GM12875 (cell line): ENCODE data around the gene SORCS1.

Experiments
- H3K4me3 ChIP-seq: one replicate; pipeline ENCODE4 v1.5.1; 2011; ENCODE audit warnings: low read depth, low read length, control low read depth
- TF ChIP-seq, protein P1 (sequence below): IDR thresholded peaks from 2 replicates; pipeline ENCODE4 v1.5.1; 2011; ENCODE audit warnings: low read depth, mild to moderate bottlenecking, control low read depth, inconsistent platforms, low read length, moderate library complexity, borderline replicate concordance; ENCODE audit not compliant: insufficient read depth

Gene SORCS1

GRCh38 chr10:106978756-106979155 is 185.8 kb downstream of the SORCS1 start:
- TF ChIP-seq, protein P1, sequence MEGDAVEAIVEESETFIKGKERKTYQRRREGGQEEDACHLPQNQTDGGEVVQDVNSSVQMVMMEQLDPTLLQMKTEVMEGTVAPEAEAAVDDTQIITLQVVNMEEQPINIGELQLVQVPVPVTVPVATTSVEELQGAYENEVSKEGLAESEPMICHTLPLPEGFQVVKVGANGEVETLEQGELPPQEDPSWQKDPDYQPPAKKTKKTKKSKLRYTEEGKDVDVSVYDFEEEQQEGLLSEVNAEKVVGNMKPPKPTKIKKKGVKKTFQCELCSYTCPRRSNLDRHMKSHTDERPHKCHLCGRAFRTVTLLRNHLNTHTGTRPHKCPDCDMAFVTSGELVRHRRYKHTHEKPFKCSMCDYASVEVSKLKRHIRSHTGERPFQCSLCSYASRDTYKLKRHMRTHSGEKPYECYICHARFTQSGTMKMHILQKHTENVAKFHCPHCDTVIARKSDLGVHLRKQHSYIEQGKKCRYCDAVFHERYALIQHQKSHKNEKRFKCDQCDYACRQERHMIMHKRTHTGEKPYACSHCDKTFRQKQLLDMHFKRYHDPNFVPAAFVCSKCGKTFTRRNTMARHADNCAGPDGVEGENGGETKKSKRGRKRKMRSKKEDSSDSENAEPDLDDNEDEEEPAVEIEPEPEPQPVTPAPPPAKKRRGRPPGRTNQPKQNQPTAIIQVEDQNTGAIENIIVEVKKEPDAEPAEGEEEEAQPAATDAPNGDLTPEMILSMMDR = no peak
- no peak overlapping the region for H3K4me3 ChIP-seq

DNA sequence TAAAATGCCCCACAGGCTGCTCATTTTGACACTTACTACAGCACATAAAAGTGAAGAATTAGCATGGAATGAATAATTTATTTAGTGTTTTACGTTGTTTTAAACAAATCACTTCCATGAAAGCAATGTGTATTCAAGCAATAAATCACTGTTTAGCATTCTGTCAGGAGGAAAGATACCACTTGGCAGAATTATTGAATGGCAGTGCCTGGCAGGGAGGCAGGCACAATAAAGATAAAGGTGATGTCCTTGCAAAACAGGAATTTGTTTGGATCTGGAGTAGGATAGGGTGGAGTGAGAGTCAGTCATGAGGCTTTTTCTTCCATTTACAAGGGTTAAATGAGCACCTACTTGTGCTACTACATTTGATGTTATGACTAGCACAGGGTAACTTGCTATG is 190.8 kb downstream of the SORCS1 start:
- TF ChIP-seq, protein P1 = no peak
- no peak overlapping the region for H3K4me3 ChIP-seq

DNA sequence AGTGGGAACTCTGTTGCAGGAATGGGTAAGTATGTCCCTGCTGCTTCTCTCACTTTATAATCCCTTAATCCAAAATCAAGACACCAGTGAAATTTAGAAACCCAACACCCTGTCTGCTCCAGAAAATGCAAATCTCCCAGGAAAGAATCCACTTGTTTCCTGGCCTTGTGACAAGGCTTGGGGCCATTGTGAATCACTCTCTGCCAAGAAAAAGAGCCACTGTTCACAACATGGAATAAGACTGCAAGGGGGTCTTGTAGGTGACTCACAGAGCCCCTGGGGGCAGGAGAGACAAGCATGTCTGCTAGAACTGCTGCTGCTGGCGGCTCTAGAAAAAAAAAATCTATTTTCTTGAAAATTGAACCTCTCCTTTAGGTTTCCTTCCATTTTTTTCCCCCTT is 191.2 kb downstream of the SORCS1 start:
- H3K4me3 ChIP-seq = no peak overlapping the region
- TF ChIP-seq, protein P1 = no peak

DNA sequence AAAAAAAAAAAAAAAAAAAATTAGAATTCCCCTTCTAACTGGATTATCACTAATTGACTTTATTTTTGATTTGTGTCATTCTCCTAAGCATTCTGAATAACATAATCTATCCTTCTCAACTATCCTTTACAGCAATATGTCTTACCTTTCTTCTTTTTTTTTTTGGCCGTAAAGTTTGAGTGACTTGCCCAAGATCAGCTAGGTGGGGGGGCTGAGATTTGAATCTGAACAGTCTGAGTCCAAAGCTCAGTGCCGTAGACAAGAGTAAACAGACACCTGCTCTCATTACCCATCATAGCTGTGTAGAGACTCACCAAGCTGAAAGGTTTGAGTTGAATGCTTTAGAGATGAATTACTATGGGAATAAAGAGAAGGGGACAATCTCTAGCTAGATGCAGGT is 192.1 kb downstream of the SORCS1 start:
- TF ChIP-seq, protein P1 = no peak
- H3K4me3 ChIP-seq = no peak overlapping the region

- TF ChIP-seq, protein P1 = no peak
- H3K4me3 ChIP-seq = no peak overlapping the region
These were observed 193.1 kb downstream of the SORCS1 start for GRCh38 chr10:106971411-106971831.

DNA sequence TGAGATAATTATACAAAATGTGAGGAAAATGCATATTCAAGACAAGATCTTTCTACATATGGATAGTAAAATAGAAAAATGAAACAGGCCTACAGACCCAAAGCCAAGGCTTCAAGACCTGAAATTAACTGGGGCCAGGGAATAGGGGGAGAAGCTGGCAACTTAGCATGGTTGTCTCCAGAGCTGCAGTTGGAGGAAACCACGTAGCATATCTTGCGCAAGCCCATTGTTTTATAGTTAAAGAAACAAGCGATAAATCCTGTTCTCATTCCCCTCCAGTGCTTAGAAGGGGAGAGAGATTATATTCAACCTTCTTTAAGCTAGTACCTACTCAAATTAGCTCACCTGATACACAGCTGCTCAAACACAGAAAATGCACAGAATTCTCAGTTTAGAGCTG is 197.1 kb downstream of the SORCS1 start:
- TF ChIP-seq, protein P1 = no peak

GRCh38 chr10:106960812-106961211 is 203.7 kb downstream of the SORCS1 start:
- H3K4me3 ChIP-seq = no peak overlapping the region
- TF ChIP-seq, protein P1 = no peak

More for the DNA sequence above, 197.1 kb downstream of the SORCS1 start:
- no peak overlapping the region for H3K4me3 ChIP-seq
